ENCODE measurements around the gene NAV2.
"Not testable (repeated sequence)": the region's sequence is repeated elsewhere in the genome, so short reads cannot be mapped to it uniquely, and the experiment has no call there.

Gene NAV2

GRCh38 chr11:20075627-20076026 is 363.0 kb downstream of the NAV2 start:
- TF ChIP-seq POLR2A (IDR thresholded peaks at IDR 0.05; ENCODE audit: extremely low read depth, insufficient read length) = no peak
- TF ChIP-seq MAX (IDR thresholded peaks at IDR 0.05; ENCODE audit: low read depth, low read length) = no peak
- TF ChIP-seq, protein P1, sequence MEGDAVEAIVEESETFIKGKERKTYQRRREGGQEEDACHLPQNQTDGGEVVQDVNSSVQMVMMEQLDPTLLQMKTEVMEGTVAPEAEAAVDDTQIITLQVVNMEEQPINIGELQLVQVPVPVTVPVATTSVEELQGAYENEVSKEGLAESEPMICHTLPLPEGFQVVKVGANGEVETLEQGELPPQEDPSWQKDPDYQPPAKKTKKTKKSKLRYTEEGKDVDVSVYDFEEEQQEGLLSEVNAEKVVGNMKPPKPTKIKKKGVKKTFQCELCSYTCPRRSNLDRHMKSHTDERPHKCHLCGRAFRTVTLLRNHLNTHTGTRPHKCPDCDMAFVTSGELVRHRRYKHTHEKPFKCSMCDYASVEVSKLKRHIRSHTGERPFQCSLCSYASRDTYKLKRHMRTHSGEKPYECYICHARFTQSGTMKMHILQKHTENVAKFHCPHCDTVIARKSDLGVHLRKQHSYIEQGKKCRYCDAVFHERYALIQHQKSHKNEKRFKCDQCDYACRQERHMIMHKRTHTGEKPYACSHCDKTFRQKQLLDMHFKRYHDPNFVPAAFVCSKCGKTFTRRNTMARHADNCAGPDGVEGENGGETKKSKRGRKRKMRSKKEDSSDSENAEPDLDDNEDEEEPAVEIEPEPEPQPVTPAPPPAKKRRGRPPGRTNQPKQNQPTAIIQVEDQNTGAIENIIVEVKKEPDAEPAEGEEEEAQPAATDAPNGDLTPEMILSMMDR (IDR thresholded peaks at IDR 0.05; ENCODE audit: low read depth, low read length) = no peak
- TF ChIP-seq MYC (IDR thresholded peaks at IDR 0.05; ENCODE audit: low read depth, low read length) = no peak
- H3K4me3 ChIP-seq (ENCODE audit: low read depth, low read length) = no peak overlapping the region
- DNase-seq (ENCODE audit: low read depth) = no peak

GRCh38 chr11:20078846-20079245 is 366.2 kb downstream of the NAV2 start:
- TF ChIP-seq POLR2A (IDR thresholded peaks at IDR 0.05; ENCODE audit: extremely low read depth, insufficient read length) (no peak), MAX (IDR thresholded peaks at IDR 0.05; ENCODE audit: low read depth, low read length) (no peak), MYC (IDR thresholded peaks at IDR 0.05; ENCODE audit: low read depth, low read length) (no peak)
- TF ChIP-seq, protein P1 (IDR thresholded peaks at IDR 0.05; ENCODE audit: low read depth, low read length) = no peak
- DNase-seq (ENCODE audit: low read depth) = no peak
- H3K4me3 ChIP-seq (ENCODE audit: low read depth, low read length) = no peak overlapping the region

- H3K4me3 ChIP-seq (ENCODE audit: low read depth, low read length) = no peak overlapping the region
- no peak for DNase-seq (ENCODE audit: low read depth)
- TF ChIP-seq MAX (IDR thresholded peaks at IDR 0.05; ENCODE audit: low read depth, low read length) (no peak), MYC (IDR thresholded peaks at IDR 0.05; ENCODE audit: low read depth, low read length) (no peak), POLR2A (IDR thresholded peaks at IDR 0.05; ENCODE audit: extremely low read depth, insufficient read length) (no peak)
- TF ChIP-seq, protein P1 (IDR thresholded peaks at IDR 0.05; ENCODE audit: low read depth, low read length) = no peak
Measured at GRCh38 chr11:20080032-20080685, 367.5 kb downstream of the NAV2 start.

GRCh38 chr11:20081336-20081735 is 368.7 kb downstream of the NAV2 start:
- TF ChIP-seq MAX (IDR thresholded peaks at IDR 0.05; ENCODE audit: low read depth, low read length) = no peak
- no peak for TF ChIP-seq POLR2A (IDR thresholded peaks at IDR 0.05; ENCODE audit: extremely low read depth, insufficient read length)
- no peak for DNase-seq (ENCODE audit: low read depth)
- H3K4me3 ChIP-seq (ENCODE audit: low read depth, low read length) = no peak overlapping the region

DNA sequence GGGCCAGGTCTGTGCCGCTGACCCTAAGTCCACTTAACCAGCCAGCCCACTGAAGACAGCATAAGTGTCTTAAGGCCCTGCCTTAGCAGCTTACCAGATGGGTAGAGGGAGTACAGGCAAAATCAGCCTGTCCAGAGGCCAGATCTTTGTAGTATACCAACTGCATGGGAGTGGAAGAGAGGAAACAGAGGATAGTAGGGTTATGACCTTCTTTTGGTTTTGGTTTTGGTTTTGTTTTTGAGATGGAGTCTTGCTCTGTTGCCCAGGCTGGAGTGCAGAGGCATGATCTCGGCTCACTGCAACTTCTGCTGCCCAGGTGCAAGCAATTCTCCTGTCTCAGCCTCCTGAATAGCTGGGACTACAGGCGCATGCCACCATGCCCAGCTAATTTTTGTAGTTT is 371.2 kb downstream of the NAV2 start:
- not testable (repeated sequence) for DNase-seq (ENCODE audit: low read depth); H3K4me3 ChIP-seq (ENCODE audit: low read depth, low read length)

GRCh38 chr11:20084921-20085814 is 372.5 kb downstream of the NAV2 start:
- no peak for DNase-seq (ENCODE audit: low read depth)
- no peak overlapping the region for H3K4me3 ChIP-seq (ENCODE audit: low read depth, low read length)
- TF ChIP-seq MAX (IDR thresholded peaks at IDR 0.05; ENCODE audit: low read depth, low read length) (no peak), POLR2A (IDR thresholded peaks at IDR 0.05; ENCODE audit: extremely low read depth, insufficient read length) (no peak), MYC (IDR thresholded peaks at IDR 0.05; ENCODE audit: low read depth, low read length) (no peak)
- TF ChIP-seq, protein P1 (IDR thresholded peaks at IDR 0.05; ENCODE audit: low read depth, low read length) = no peak

Data from NB4 (cell line).